ENCODE results near the gene MOSPD2. TPM values are rescaled to one million over a fixed set of nuclear protein-coding genes. Genes with fewer than 3 reads are reported as not detected.

MOSPD2 gene
- total and polyA plus RNA-seq, 2 donors (not counting 1 experiment from before 2014, with no cell fraction given), result 16.0 to 30.2 TPM

DNA sequence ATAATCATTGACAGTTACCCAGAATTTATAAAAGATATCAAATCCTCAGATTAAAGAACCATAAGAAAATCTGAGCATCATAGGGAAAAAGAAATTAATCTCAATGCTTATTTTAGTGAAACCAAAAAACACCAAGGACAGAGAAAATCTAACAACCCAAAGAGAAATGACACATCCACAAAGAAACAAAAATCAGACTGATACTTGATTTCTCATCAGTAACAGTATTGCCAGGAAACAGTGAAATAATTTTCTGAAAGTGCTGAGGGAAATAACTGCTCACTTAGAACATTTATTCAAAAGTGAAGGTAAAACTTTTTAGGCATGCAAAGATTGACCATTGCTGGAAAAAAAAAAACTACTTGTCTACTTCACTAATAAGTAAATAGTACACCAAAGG is 10.6 kb downstream of the MOSPD2 start:
- no peak for DNase-seq (ENCODE audit: low read depth in 2 of 2)
- no peaks in the 10 kb centered on the region for H4K20me1 ChIP-seq (ENCODE audit: control insufficient read depth, extremely low read depth, insufficient read depth, low read length)
- H3K36me3 ChIP-seq (ENCODE audit: control insufficient read depth, insufficient read depth, low read length), result no peaks in the 10 kb centered on the region
- no peak overlapping the region for H3K27ac ChIP-seq (ENCODE audit: insufficient read depth, low read length)
- H3K4me1 ChIP-seq (ENCODE audit: control insufficient read depth, extremely low read depth, insufficient read depth, low read length), result no peaks in the 10 kb centered on the region
- H3K79me2 ChIP-seq (ENCODE audit: control insufficient read depth, insufficient read depth, low read length), result no peaks in the 10 kb centered on the region
- no peak overlapping the region for H3K4me2 ChIP-seq (ENCODE audit: extremely low read depth, insufficient read depth, low read length)
- no peak overlapping the region for H3K9ac ChIP-seq (ENCODE audit: insufficient read depth, low read length)
- TF ChIP-seq EZH2 (IDR thresholded peaks at IDR 0.05; ENCODE audit: low read length, missing control alignments) (no peak), CTCF (conservative IDR thresholded peaks at IDR 0.05 in 1 of 2, IDR thresholded peaks at IDR 0.05 in 1 of 2; ENCODE audit: low read depth in 1 of 2, low read length in 2 of 2) (no peak)
- no peak overlapping the region for H3K4me3 ChIP-seq (replicated peaks in 1 of 4; ENCODE audit: control extremely low read depth in 1 of 4, insufficient read depth in 1 of 4, low read depth in 3 of 4, low read length in 4 of 4)
- no peaks in the 10 kb centered on the region for H3K9me3 ChIP-seq (ENCODE audit: control insufficient read depth, insufficient read depth, low read depth, low read length)
- no peaks in the 10 kb centered on the region for H3K27me3 ChIP-seq (ENCODE audit: control insufficient read depth, insufficient read depth, low read length)
- H2AFZ ChIP-seq (ENCODE audit: low read length), result no peak overlapping the region

DNA sequence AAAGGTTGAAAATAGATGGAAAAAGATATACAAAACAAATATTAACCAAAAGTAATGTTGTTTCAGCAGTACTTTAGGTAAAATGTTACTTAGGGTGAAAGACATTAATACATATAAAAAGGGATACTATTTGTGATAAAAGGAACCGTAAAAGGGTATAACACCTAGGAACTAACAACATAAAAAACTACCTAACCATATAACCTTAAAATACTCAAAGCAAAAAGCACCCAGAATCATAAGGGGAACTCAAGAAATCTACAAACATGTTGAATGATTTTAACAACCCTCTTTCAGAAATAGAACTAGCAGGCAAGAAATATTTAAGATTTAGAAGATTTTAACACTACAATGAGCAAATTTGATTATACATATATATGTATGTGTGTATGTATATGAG is 11.5 kb downstream of the MOSPD2 start:
- no peaks in the 10 kb centered on the region for H3K4me1 ChIP-seq (ENCODE audit: control insufficient read depth, extremely low read depth, insufficient read depth, low read length)
- no peak overlapping the region for H3K4me3 ChIP-seq (replicated peaks in 1 of 4; ENCODE audit: control extremely low read depth in 1 of 4, insufficient read depth in 1 of 4, low read depth in 3 of 4, low read length in 4 of 4)
- no peak for TF ChIP-seq CTCF (conservative IDR thresholded peaks at IDR 0.05 in 1 of 2, IDR thresholded peaks at IDR 0.05 in 1 of 2; ENCODE audit: low read depth in 1 of 2, low read length in 2 of 2)
- no peak for TF ChIP-seq EZH2 (IDR thresholded peaks at IDR 0.05; ENCODE audit: low read length, missing control alignments)
- H4K20me1 ChIP-seq (ENCODE audit: control insufficient read depth, extremely low read depth, insufficient read depth, low read length), result no peaks in the 10 kb centered on the region
- H3K9ac ChIP-seq (ENCODE audit: insufficient read depth, low read length), result no peak overlapping the region
- no peak for DNase-seq (ENCODE audit: low read depth in 2 of 2)
- H3K9me3 ChIP-seq (ENCODE audit: control insufficient read depth, insufficient read depth, low read depth, low read length), result no peaks in the 10 kb centered on the region
- H3K36me3 ChIP-seq (ENCODE audit: control insufficient read depth, insufficient read depth, low read length), result no peaks in the 10 kb centered on the region
- no peaks in the 10 kb centered on the region for H3K27me3 ChIP-seq (ENCODE audit: control insufficient read depth, insufficient read depth, low read length)
- H3K4me2 ChIP-seq (ENCODE audit: extremely low read depth, insufficient read depth, low read length), result no peak overlapping the region
- no peak overlapping the region for H2AFZ ChIP-seq (ENCODE audit: low read length)
- no peak overlapping the region for H3K27ac ChIP-seq (ENCODE audit: insufficient read depth, low read length)
- no peaks in the 10 kb centered on the region for H3K79me2 ChIP-seq (ENCODE audit: control insufficient read depth, insufficient read depth, low read length)

DNA sequence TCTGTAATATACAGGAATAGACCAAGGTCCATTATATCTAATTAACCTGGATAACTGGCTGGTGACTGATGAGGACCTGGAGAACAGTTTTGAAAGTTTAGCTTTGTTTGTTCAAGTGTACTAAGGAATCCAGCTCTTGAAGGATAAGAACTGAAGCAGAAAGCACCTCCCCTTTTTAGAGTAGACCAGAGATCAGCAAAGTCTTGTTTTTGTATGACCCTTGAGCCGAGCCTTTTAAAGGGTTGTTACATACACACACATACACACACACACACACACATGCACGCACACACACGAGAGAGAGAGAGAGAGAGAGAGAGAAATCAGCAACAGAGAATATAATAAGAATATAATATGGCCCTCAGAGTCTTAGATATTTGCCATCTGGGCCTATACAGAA is 13.0 kb downstream of the MOSPD2 start:
- no peak overlapping the region for H3K4me3 ChIP-seq (replicated peaks in 1 of 4; ENCODE audit: control extremely low read depth in 1 of 4, insufficient read depth in 1 of 4, low read depth in 3 of 4, low read length in 4 of 4)
- no peak for DNase-seq (ENCODE audit: low read depth in 2 of 2)
- no peaks in the 10 kb centered on the region for H3K36me3 ChIP-seq (ENCODE audit: control insufficient read depth, insufficient read depth, low read length)
- H2AFZ ChIP-seq (ENCODE audit: low read length), result no peak overlapping the region
- no peaks in the 10 kb centered on the region for H3K79me2 ChIP-seq (ENCODE audit: control insufficient read depth, insufficient read depth, low read length)
- no peaks in the 10 kb centered on the region for H3K9me3 ChIP-seq (ENCODE audit: control insufficient read depth, insufficient read depth, low read depth, low read length)
- H4K20me1 ChIP-seq (ENCODE audit: control insufficient read depth, extremely low read depth, insufficient read depth, low read length), result no peaks in the 10 kb centered on the region
- no peak overlapping the region for H3K9ac ChIP-seq (ENCODE audit: insufficient read depth, low read length)
- no peaks in the 10 kb centered on the region for H3K27me3 ChIP-seq (ENCODE audit: control insufficient read depth, insufficient read depth, low read length)
- TF ChIP-seq CTCF (conservative IDR thresholded peaks at IDR 0.05 in 1 of 2, IDR thresholded peaks at IDR 0.05 in 1 of 2; ENCODE audit: low read depth in 1 of 2, low read length in 2 of 2) (no peak), EZH2 (IDR thresholded peaks at IDR 0.05; ENCODE audit: low read length, missing control alignments) (no peak)
- H3K27ac ChIP-seq (ENCODE audit: insufficient read depth, low read length), result no peak overlapping the region
- H3K4me2 ChIP-seq (ENCODE audit: extremely low read depth, insufficient read depth, low read length), result no peak overlapping the region
- H3K4me1 ChIP-seq (ENCODE audit: control insufficient read depth, extremely low read depth, insufficient read depth, low read length), result no peaks in the 10 kb centered on the region
